ENCODE data around the gene PEAR1.

PEAR1 gene

DNA sequence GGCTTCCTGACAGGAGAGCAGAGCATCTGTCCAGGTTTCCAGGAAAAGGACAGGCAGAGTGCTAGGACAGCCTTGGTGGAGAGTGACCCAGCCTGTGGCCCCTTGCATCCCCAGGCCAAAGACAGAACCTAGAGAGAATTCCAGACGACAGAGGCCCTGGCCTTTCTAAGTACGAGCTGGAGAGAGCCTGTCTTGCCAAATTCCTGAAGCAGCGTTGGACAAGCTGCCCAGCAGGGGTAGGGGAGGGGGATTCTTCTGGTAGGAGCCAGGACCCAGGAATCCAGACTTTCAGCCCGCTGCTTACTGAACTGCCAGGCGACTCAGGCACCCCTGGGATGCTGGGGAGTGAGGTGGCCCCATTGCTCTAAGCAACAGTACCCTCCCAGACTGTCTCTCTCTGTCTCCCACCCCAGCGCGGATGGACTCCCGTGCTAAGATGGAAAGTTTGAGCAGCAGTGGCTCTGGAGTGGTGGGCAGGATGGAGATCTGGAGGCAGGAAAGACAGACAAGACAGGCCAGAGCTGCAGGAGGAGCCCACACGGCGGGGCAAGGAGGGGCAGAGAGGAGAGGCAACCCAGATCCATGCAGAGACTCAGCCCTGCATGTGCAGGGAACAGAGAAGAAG lies 8.8 kb upstream of the PEAR1 start:
- DNase-seq = no peak

DNA sequence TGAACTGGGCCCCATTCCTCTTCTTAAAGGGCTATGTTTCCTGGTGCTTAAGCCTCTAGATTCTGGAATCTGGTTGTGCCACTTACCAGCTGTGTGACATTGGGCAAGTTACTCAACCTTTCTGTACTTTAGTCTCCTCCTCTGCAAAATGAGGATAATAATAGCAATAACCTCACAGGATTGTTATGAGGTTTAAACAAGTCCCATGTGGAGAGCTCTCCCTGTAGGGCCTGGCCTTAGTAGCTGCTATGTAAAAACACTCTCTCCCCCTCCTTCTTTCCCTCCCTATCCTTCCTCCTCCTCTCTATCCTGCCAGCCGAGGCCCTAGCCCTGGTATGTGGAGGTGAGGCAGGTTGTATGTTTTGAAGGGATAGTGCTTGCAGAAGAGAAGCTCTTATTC lies 8.2 kb upstream of the PEAR1 start:
- no peak for DNase-seq

DNA sequence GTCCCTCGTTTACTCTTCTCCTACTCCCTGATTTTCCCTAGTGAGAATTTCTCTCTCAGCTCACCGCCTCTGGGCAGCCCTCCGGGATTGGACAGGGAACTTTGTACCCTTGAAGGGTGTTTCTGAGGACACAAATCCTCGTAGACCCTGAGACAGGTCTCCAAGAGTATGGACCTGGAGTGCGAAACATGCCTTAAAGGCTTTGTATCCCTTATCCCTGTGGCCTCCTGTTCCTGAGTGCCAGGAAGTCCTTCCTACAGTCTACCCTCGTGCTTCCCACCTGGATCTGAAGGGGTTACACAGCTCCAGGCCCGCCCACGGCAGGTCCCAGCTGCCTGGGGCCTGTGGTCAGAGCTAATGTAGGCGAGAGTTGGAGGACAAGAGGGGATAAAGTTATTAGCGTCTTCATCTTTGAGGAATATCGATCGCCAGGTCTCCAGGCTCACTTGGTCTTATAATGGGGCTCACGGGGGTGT lies 7.6 kb upstream of the PEAR1 start:
- no peak for DNase-seq

DNA sequence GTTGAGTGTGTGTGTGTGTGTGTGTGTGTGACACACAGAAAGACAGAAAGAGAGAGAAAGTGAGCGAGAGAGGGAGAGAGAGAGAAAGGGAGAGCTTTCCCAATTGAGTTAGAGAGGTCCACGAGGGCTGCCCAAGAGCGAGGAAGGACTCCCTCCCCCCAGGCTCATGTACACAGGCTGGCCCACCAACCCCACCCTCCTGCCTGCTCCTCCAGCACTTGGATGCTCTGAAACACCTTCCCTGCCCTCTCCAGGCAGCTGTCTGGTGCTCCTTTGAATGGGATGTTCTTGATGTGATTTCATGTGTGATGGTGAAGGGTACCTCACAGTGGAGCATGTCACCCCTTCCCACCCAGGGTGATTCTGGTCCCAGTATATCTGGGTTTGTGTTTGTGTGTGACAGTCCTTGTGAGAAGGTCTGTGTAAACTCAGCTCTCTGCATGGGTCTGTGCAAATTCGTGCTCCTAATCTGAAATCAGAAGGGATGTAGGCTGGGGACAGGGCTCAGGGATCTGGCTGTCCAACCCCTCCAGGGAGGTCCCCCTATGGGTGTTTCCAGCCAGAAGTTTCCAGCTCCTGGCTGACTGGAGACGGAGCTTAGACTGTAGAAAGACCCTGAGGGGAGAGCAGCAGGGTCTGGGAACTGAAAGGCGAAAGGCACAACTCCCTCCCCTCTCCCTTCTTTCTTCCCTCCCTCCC lies 6.8 kb upstream of the PEAR1 start:
- no peak for DNase-seq

DNA sequence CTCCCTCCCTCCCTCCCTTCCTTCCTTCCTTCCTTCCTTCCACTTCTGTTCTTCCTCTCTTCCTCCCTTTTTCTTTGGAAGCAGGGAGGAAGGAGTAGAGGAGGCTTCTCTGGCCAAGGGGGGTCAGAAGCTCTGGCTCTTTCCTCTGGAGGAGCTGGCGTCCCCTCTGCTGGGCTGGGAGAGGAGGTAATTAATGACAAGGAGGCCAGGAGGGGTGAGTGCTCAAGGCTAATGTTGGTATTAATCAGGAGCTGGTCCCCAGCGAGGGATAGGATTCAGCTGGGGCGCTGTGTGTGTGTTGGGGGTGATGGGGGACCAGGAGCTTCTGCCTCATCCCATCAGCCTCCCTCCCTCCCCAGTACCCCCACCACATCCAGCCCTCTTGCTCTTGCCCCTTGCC lies 6.2 kb upstream of the PEAR1 start:
- DNase-seq = no peak

DNA sequence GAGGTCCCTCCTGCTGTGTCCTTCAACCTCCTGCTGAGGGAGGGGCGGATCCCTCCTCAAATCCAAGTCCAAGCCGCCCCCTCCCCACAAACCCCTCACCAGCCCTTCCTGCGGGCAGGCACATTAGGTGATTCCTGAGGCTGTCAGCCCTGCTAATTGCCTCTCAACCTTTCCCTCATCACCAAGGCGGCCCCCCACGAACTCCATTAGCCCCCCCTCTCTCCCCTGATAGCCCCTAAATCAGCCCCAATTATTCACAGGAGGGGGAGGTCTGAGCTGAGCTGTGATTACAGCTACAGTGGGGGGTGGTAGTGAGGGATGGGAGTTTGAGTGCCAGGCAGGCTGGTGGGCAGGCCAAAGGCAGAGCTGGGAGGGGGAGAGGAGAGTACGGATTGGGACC lies 5.8 kb upstream of the PEAR1 start:
- DNase-seq = no peak

DNA sequence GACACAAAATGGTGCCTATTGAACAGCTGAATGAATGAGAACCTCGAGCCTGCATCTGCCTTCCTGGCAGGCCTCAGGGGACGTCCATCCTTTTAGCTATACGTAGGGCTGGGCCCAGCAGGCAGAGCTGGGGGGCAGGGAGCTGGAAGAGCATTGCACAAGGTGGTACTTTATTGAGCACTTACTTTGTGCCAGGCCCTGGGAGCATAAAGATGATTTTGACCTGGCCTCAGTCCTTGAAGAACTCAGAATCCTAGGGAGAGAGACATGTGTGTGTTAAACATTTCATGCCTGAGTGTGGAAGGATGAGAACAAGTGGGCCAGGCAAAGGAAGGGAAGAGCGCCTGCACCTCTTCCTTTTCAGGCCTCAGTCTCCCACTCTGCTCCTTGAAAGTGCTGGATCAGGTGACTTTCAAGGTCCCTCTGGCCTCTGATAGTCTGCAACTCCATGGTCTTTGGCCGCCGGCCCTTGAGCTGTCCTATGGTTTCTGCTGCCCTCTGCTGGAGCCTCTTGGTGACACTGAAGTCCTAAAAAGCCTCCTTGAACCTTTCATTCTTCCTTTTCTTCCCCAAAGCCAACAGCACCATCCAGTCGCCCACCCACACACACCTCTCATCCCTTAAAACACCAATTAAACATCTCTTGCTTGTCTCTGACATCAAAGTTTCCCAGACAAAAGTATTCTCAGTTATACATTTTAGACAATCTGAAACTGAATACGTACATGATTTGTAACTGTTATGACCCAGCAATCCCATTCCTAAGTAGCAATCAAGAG lies 3.5 kb upstream of the PEAR1 start:
- no peak for DNase-seq

DNA sequence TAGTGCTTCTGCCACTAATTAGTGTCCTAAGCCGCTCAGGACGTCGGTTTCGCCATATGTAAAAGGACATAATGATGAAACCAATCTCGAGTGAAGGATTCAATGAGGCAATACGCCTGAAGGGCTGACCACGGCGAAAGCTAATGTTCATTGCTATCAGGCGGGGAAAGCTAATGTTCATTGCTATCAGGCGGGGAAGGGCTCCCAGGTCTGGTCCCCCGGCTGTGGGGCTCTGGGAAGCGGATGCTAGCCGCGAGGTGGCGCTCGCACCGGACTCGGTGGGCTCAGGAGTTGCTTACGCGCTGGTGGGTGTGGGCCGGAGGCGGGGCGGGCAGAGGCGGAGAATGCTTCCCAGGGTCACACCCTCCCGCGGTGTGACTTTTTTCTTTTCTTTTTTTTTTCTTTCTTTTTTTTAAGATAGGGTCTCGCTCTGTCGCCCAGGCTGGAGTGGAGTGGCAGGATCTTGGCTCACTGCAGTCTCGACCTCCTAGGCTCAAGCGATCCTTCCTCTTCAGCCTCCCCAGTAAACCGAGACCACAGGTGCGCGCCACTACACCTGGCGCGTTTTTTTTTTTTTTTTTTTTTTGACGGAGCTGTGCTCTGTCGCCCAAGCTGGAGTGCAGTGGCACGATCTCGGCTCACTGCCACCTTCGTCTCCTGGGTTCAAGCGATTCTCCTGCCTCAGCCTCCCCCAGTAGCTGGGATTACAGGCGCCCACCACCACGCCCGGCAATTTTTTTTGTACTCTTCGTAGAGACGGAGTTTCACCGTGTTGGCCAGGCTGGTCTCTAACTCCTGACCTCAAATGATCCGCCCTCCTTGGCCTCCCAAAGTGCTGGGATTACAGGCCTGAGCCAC lies 1.1 kb upstream of the PEAR1 start:
- DNase-seq = peak; percentile 42

DNA sequence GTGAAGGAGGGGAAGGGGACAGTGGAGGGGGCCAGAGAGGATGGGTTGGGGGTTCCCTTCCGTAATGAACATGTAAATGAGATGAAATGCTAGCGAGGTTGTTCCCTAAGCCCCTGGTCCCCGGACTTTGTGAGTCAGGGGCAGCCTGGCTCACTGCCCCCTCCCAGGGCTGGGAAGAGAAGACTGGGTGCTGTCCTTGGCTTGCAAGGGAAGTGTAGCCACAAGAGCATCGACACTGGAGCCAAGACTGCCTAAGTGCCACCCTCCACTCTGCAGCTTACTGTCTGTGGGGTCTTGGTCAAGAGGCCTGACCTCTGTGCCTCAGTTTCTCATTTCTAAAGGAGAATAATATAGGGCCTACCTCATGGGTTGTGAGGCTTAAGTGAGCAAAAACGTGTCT lies 483 bp downstream of the PEAR1 start:
- DNase-seq = no peak

DNA sequence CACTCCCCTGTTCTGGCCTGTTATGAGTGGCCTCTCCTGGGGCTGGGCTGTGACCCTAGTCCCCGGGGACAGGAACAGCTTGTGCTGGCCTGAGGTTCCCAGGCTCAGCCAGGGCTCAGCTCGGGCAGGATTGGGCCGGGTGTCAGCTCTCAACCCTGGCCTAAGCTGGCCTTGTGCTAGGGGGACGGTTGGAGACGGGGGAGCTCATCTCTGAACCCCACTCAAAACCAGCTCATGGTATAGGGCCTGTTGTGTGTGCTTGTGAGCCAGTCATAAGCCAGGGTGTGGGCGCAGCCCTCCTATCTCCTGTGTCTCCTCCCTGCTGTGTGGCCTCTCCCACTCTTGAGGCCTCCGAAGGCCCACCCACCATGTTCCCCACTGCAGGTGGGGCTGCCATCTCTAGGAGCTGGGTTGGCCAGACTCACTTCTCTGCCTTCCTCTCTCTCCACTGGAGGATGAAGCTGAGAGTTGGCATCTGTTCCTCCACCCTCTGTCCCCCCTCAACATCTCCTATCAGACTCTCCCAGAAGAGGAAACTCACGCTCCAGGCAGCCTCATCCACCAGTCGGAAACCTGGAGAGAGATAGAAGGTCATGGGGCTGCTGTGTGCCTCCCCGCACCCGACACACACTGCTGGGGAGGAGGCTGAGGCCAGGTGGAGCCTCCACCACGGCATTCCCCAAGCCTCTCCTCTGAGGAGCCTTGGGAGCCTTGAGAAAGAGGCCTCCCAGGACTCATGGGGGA lies 1.4 kb downstream of the PEAR1 start:
- DNase-seq = no peak

DNA sequence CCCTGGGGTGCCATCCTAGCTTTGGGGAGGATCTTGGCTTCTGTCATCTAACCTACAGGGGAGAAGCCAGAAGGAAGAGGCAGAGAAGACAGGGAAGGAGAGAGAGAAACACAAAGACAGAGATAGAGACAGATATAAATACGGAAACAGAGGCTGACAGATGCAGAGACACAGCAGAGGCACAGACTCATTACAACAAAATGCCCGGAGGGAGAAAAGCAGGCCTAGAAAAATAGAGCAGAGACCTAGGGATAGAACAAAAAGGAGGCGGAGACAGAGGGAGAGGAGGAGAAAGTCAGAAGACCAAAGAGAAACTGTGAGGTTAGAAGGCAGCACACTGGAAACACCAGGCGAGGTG lies 1.9 kb downstream of the PEAR1 start:
- no peak for DNase-seq

DNA sequence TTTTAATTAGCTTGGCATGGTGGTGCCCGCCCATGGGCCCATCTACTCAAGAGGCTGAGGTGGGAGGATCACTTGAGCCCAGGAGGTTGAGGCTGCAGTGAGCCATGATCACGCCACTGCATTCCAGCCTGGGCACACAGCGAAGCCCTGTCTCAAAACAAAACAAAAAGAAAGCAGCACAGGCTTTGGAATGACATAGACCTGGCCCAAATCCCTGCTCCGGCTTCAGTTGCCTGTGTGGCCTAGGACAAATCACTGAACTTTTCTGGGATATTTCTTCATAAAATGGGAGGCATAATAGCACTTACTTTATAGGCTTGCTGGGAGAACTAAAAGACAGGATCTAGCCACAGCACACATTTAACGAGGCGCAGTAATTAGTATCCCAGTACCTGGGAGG lies 2.4 kb downstream of the PEAR1 start:
- no peak for DNase-seq

DNA sequence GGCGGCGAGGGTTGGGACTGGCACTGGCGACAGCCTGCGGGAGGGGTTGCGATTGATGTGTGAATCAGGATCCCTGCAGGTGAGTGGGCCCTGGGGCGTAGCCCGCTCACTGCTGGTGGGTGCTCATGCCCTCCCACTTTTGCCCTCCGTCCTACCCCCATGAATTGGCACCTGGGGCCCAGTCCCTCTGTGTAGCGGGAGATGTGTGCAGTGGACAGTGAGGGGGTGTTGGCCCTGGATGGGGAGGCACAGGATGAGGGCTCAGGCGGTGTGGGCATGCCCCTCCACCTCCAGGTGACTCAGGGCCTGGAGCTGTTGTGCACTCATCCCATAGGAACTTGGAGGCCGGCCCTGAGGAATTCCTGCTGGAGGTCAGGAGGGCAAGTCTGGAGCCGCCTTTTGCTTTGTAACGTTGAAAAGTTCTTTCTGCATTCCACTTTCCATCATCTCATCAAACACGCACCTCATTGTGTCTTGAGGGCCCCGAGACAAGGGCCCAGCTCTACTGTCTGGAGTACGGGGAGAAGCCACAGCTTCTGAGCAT lies 3.0 kb downstream of the PEAR1 start:
- DNase-seq = no peak

DNA sequence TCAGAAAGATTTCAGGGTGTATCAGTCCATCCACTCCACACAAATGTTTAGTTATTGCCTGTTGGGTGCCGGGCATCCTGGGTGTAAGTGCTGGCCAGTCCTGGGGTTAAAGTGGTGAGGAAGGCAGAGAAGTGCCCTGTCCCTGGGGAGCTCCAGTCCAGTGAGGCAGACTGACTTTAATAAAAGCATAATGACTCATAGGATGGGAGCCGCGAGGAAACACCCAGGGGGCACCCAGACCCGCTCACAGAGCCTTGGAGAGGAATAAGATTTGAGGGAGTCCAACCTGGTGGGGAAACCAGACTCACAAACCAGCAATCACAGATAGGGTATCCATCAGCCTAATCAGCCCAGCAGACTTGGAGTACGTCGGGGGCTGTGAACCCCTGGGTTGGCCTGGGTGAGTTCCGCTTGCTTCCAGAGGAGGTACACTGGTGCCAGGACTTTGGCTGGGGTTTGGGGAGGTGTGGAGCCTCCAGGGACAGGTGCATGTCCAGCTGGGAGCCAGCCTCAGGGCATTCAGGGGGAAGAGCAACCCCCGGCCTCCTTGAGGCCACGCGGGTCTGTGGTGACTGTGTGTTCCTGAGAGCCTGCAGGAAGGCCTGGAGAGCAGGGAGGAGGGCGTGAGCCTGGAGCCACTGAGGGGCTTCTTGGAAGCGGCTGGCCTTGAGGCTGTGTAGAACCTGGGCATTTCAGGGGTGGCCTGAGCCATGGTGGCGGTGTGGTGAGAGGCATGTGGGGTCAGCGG lies 3.7 kb downstream of the PEAR1 start:
- DNase-seq = no peak

DNA sequence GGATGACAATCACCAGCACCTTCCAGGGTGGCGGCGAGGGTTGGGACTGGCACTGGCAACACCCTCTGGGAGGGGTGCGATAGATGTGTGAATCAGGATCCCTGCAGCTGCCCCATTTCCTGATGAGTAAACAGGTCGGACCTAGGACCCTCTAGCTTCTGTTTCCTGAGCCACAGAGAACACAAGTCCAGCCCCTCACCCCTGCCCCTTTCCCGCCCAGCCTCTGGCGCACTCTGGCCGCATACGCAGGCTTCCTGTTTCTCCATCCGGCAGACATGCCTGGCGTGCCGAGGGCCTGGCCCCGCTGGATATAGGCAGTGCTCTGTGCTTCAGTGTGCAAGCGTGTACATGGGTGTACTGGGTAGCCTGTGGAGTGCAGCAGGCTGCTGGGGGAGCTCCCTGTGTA lies 4.6 kb downstream of the PEAR1 start:
- DNase-seq = peak; percentile 29

DNA sequence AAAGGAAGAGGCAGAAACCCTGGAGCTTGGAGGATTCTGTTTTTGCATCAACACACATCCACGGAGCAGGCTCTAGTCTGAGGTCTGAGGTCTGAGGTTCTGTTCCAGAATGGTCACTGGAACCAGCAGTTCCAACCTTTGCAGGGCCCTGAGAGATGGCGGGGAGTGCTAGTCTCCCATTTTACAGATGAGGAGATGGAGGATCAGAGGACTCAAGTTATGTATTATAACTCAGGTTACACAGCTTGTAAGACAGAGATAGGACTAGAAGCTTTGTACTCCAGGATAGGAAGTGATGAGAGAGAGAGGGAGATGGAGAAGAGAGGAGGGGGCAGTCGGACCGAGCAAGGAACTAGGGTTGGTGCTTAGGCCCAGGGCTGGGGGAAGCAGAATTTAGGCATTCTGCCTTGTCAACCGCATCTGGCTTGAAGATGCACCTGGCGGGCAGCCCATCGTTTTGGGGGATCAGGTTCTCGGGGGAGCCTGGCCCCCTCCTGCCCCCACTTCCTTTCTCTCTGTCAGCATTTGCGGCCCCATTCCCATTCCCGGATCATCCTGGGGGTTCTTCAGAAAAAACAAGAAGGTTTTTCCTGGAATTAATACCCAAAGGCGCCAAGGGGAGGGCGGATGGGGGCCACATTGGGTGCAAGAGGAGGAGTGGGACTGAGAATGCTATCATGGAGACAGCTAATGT lies 5.6 kb downstream of the PEAR1 start:
- no peak for DNase-seq

DNA sequence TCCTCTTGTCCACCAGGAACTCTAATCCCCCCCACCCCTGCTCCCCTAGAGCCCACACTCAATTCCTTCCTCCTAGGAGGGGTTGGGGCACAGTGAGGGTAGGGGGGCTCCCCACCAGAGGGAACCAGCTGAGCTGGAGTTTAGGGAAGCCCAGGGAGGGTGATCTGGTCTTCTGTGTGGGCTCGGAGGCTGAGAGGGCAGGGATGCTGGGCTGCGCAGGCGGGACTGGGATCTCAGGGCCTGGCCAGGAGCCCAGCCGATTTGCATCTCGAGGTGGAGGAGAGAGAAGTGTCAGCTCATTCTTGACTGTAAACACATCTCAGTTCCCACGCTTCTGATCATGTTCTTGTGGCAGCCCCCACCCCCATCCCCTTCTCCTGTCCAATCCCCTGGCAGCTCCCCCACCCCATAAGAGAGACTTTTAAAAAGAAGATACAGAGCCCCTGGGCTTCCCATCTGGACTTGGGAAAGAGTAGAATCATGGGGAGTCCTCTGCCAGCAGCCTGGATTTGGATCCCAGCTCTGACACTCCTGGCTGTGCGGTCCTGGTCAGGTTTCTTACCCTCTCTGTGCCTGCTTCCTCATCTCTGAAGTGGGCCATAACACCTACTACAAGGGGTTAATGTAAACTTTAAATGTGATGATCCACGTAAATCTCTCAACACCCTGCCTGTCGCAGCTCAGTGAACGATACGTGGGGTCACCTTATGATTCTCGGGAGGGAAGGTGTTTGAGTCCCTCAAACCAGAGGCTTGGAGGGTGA lies 6.6 kb downstream of the PEAR1 start:
- no peak for DNase-seq

DNA sequence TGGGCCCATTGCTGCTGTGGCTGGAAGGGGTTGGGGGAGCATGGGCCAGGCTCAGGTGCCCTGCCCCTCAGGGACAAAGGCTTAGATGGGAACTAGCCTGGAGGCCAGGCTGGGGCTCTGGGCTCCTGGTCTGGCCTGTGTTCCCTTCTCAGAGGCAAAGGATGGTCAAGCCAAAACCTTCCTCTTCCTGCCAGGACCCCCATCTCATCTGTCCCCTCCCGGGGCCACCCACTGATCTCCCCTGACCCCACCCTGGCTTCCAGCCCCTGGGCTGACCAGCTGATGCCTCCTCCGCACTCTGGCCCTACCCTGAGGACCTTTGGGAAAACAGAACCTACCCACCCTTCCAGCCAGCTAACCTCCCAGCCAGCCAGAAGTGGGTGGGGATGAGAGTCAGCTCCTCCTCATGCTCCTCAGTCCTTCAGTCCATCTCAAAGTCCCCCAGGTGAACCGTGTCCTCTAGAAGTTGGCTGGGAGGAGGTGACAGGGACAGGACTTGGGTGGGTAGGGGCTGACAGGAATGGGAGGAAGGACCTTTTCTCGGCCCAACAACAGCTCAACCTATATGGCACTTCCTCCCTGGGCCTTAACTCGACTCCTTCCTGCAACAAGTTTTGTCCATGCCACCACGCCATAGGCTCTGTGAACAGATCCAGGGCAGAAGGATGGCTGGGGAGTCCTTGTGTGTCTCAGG lies 7.5 kb downstream of the PEAR1 start:
- DNase-seq = no peak

DNA sequence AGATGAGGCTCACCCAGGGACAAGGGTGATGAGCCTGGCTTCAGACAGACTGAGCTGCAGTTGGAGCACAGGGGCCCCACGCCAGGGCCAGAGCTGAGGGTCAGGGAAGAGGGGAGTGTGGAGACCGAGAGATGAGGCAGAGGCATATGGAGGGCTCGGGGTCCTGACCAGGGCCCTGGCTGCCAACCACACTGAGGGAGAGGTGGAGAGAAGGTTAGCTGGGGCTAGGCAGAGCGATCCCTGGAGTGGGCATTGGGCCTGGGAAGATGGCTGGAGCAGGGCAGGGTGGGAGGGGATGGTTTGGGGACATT lies 8.0 kb downstream of the PEAR1 start:
- DNase-seq = no peak
